HS-5 (cell line): Measurements from ENCODE around the gene CELF5.
"Not testable (repeated sequence)": the region's sequence is repeated elsewhere in the genome, so short reads cannot be mapped to it uniquely, and the experiment has no call there.

ENCODE experiments used
- DNase-seq: peaks from one replicate; pipeline ENCODE4 v3.0.0-alpha.2; 2012; ENCODE audit warnings: low read depth

The CELF5 gene

GRCh38 chr19:3322199-3322978 is 97.9 kb downstream of the CELF5 start:
- DNase-seq = no peak

- DNase-seq = no peak
These were observed 98.6 kb downstream of the CELF5 start for GRCh38 chr19:3323026-3323425.

- no peak for DNase-seq
These were observed 99.2 kb downstream of the CELF5 start for GRCh38 chr19:3323658-3324057.

GRCh38 chr19:3324405-3324856 is 100.0 kb downstream of the CELF5 start:
- no peak for DNase-seq

GRCh38 chr19:3325451-3325850 is 101.0 kb downstream of the CELF5 start:
- no peak for DNase-seq

GRCh38 chr19:3328743-3329142 is 104.3 kb downstream of the CELF5 start:
- DNase-seq = no peak

GRCh38 chr19:3330047-3330446 is 105.6 kb downstream of the CELF5 start:
- no peak for DNase-seq

- not testable (repeated sequence) for DNase-seq
These were observed 107.8 kb downstream of the CELF5 start for GRCh38 chr19:3332232-3332631.

- no peak for DNase-seq
These were observed 108.6 kb downstream of the CELF5 start for GRCh38 chr19:3333020-3333583.

- DNase-seq = no peak
These were observed 109.2 kb downstream of the CELF5 start for GRCh38 chr19:3333662-3334061.

GRCh38 chr19:3334749-3335430 is 110.4 kb downstream of the CELF5 start:
- not testable (repeated sequence) for DNase-seq

- no peak for DNase-seq
These were observed 111.2 kb downstream of the CELF5 start for GRCh38 chr19:3335431-3336350.

- DNase-seq = no peak
These were observed 111.9 kb downstream of the CELF5 start for GRCh38 chr19:3336351-3336679.

- no peak for DNase-seq
These were observed 112.4 kb downstream of the CELF5 start for GRCh38 chr19:3336680-3337523.

- DNase-seq = no peak
These were observed 114.2 kb downstream of the CELF5 start for GRCh38 chr19:3338541-3339181.

- DNase-seq = no peak
These were observed 115.9 kb downstream of the CELF5 start for GRCh38 chr19:3340340-3340739.

GRCh38 chr19:3342246-3342645 is 117.8 kb downstream of the CELF5 start:
- no peak for DNase-seq

GRCh38 chr19:3342962-3343361 is 118.5 kb downstream of the CELF5 start:
- DNase-seq = not testable (repeated sequence)

- no peak for DNase-seq
These were observed 119.4 kb downstream of the CELF5 start for GRCh38 chr19:3343619-3344502.
